GM18508 (cell line): ENCODE measurements around the gene CYP19A1.
"Not testable (repeated sequence)": the region's sequence is repeated elsewhere in the genome, so short reads cannot be mapped to it uniquely, and the experiment has no call there.

Source experiments
- ATAC-seq: cut with Tn5 transposase; IDR thresholded peaks from one replicate; pipeline ENCODE4 v1.9.1; 2021; ENCODE audit warnings: moderate number of reproducible peaks; ENCODE audit not compliant: insufficient read depth, unreplicated experiment

The CYP19A1 gene

DNA sequence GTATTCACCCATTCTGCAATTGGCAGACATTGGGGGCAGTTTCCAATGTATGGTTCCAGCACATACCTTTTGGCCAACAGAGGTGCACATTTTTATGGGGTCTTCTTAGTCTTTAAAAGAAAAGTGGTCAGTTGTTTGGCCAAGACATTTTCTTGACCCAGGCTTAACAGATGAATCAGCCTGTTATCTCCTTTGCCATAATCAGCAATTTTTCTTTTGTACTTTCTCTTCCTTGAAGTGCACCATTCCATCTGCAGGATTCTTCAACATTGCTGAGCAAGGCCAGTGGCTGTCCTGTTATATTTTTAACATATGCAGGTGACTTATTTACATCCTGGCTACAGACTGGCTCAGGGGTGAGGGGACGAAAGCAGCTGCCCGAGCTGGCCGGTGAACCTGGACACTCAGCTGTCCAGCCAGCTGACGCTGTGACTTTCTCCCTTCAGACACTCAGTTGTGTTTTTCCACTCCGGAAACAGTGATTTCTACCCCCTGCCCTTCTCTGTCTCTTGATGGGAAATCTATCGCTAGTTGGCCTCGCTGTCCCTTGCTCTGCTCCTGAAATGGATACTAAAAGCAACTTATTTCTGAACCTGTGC is 147.2 kb downstream of the CYP19A1 start:
- no peak for ATAC-seq

DNA sequence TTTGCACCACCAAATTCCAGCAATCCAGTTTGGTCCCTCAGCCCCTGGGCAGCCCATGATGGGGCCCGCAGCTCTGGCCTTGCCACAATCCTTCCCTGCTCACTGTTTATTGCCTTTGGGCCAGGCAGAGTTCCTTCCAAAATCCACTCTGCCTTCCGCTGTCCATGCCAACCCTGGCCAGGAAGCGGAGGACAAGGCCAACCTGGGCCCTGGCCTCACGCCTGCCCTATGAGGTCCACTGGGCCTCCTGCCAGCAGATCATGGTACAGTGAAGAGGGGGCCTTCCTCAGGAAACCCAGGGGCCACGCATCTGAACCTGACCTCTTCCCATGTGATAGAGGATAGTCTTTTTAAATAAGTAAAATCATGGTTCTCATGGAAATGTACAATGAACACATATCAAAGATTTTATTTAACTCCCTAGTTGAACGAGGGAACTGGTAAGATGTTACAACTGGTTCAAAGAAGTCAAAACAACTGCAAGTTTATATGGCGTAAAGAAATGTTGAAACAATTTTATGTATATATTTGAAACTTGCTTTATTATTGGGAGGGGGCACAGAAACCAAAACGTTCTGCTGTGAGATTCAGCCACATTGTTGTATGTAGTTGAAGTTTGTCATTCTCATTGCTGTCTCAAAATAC is 147.8 kb downstream of the CYP19A1 start:
- no peak for ATAC-seq

DNA sequence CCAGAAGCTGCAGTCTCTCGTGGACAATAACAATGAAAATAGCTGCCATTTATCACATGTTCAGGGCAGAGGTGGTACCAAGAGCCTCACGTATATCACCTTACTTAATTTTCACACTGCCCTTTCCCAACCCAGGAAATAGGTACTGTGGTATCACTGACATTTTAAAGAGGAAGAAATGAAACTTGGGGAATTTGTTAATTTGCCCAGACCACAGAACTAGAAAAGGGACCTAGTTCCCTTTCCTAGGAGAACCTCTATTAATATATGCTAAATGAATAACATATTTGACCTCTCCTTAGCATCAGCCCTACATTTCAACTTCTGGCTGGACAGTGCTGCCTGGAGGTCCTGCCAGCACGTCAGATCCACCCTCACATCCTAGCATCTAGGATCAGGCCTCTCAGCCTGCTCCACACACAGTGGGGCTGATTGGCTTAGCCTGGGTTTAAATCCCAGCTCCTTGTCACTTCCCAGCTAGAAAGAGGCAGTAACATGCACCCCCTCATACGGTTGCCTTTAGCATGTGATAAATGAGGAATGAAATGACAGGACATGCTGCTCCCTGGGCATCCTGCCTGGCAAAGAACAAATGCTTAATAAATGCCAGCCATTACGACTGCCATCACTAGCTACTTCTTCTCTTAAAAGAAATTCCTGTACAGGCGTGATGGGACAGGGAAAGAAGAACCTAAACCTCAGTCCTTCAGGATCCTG is 148.6 kb downstream of the CYP19A1 start:
- no peak for ATAC-seq

DNA sequence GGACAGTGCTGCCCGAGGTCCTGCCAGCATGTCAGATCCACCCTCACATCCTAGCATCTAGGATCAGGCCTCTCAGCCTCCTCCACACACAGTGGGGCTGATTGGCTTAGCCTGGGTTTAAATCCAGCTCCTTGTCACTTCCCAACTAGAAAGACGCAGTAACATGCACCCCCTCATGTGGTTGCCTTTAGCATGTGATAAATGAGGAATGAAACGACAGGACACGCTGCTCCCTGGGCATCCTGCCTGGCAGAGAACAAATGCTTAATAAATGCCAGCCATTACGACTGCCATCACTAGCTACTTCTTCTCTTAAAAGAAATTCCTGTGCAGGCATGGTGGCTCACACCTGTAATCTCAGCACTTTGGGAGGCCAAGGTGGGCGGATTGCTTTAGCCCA is 149.6 kb downstream of the CYP19A1 start:
- ATAC-seq: not testable (repeated sequence)

DNA sequence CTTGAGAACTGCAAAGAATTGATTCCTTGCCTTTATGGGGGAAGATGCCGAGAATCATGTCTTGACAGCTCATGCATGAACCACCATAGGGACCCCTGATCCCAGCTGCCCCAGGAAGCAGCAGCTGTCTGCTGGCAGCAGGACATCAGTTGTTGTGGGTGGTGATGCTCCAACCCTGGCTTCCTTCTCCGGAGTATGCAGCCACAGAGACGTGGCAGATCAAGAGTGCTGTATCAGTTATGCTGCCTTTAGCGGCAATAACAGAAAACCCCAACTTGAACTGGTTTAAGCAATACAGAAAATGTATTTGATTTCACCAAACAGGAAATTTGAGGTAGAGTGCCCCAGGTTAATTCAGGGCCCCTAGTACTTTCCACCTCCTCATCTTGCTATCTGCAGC is 151.5 kb downstream of the CYP19A1 start:
- no peak for ATAC-seq

DNA sequence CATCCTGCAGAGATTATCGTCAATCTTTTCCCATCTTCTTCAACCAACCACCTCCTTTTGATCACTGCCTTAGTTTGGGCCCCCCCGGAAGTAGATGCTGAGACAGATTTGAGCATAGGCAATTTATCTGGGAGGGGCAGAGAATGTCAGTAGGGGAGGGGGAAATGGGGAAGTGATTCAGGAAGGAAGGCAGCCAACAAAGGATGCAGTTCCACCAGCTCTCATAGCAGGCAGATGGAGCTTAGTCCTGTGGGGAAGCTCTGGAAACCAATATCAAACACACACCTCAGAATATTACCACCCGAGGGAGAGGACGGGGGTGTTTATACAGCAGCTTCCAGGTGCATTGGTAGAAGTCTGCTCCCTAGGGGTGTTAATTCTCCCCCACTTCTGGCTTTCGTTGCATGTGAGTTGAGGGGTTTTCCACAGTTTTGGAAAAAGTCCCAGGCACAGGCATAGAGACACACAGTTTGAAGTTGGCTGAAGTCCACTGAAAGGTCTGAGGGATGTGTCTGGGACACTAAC is 152.2 kb downstream of the CYP19A1 start:
- ATAC-seq: no peak

DNA sequence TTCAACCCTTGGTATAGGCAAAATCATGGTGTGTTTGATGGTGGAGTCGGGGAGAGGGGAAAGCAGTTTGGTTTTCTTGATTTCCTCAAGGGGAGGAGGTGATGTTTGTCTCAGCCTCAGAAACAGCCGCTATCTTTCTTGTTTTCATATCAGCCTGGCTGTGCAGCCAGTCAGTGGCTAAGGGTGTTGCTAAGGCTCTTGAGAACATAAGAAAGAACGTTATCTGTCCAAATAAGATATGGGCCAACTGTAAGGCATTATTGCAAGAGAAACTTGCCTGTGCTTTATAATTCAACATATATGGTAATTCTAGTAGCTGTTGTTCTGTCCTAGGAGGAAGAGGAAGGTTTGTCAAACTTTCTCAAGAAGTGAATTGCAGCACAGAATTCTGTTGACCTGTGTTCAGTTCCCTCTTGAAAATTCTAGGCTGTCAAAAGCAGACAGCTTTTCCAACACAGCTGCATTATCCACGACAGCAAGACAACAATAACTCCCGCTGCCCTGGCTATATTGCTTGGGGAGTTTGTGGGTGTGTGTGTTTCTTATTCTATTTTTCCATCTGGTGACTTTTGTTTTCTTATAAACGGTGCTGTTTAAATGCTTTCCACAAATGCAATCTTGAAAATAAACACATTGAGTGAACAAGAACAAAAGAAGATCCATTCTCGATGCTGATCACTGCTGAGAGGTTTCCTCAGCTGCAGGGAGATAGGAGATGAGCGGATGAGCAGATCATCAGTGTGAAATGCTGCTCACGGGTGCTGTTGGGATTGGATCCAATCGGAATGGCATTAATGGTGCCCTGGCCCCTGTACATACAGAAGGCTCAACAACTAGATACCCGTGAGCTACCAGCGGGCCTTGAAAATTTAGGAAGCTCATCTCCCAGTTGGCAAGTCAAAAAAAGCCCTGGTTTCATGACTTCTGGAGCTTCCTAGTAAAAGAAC is 152.9 kb downstream of the CYP19A1 start:
- no peak for ATAC-seq

DNA sequence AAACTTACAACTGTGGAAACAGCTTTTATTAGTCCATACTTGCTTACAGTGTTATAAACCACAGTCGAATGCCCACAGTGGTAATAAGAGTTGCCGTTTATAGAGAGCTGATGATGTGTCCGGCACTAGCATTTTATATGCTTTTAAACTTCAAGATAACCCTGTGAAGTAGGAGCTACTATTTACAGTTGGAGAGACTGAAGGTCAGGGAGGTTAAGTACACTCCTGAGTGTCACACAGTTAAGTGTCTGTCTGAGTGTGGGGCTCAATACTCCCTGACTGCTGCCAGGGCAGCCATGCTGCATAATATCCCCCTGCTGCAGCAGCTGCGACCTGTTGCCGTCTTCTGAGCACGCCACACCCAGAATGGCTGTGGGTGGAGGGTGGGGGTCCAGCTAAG is 153.8 kb downstream of the CYP19A1 start:
- no peak for ATAC-seq

DNA sequence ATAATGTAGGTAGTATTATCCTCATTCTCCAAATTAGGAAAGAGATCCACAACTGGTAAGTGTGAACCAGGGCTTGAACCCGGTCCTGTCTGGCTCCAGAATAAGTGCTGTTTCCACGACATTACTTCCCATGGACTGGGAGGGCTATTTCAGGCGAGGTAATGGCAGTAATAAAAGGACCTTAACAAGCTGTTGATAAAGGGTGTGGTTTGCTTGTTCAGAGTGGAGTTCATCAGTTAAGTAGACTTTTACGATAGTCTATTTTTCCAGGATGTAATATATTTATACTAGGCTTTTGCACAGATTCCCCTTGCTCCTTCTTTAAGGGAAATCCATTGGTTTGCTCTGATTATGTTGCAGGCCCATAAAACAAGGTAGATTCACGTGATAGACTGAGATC is 155.3 kb downstream of the CYP19A1 start:
- ATAC-seq: no peak

DNA sequence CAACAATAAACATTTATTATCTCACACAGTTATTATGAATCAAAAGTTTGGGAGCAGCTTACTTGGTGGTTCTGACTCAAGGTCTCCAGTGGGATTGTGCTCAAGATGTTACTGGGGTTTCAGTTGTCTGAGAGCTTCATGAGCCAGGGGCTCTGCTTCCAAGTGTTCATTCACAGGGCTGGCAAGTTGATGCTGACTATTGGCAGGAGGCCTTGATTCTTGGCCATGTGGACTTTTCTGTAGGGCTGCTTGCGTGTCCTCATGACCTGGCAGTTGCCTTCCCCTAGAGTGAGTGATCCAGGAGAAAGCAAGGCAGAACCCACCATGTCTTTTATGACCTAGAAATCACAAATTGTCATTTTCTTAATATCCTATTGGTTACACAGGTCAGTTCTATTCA is 156.5 kb downstream of the CYP19A1 start:
- no peak for ATAC-seq

DNA sequence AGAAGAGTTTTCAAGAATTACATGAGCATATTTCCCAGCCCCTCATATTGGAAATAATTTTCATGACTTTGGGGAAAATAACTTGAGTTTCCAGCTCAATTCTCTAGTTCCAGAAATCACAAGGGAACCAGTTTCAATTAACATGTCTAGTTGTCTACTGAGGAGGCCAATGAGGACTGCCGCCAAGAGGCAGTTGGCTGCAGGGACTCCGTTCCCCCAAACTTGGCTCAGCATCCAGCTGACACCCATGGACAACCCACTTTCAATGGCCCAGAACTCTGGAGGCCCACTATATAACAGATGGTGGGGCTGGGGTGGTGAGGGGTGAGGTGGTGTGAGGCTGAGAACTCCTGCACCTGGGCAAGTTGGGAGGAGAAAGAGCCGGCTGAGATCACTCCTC is 157.2 kb downstream of the CYP19A1 start:
- ATAC-seq: no peak

DNA sequence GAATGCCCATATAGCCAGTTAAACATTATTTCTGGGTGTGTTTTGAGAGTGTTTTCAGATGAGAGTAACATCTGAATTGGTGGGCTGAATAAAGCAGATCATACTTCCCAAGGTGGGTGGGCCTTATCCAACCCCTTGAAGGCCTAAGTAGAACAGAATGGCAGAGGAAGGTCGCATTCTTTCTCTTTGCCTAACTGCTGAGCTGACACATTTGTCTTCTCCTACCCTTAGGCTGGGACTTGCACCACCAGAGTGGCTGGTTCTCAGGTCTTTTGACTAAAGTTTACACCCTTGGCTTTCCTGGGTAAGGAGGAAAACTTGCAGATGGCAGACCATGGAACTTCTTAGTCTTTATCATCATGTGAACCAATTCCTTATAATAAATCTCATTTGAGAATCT is 157.9 kb downstream of the CYP19A1 start:
- ATAC-seq: no peak

DNA sequence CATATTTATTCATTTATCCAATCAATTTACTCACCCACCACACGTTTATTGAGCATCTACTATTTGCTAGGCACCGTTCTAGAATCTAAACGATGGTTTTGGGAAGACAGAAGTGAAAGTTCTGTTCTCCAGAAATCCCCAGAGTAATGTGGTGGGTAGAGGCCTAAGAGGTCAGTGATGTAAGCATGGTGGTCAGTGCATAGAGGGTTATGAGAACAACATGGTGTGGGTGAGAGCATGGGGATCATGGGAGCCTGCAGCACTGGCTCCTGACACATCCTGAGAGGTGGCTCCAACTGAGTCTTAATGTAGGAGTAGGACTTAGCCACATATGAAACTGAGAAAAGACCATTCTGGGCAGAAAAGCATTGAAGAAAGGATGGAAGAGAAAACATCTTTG is 158.4 kb downstream of the CYP19A1 start:
- no peak for ATAC-seq

DNA sequence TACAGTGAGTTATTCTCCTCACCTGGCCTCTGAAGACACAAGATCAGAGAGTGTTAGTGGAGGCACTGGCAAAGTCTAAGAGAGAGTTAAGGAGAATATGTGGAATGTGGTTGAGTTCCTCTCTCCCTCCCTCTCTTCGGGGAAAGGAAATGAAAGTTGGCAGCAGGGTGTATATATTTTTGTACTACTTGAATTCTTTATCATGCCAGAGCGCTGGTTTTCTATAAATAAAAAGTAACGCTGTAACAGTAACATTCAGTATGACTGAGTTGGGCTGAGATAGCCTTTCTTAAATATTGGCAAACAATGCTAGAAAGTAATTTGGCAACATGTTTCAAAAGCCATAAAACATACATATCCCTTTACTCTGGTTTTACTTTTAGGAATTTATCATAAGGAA is 166.2 kb downstream of the CYP19A1 start:
- ATAC-seq: no peak

DNA sequence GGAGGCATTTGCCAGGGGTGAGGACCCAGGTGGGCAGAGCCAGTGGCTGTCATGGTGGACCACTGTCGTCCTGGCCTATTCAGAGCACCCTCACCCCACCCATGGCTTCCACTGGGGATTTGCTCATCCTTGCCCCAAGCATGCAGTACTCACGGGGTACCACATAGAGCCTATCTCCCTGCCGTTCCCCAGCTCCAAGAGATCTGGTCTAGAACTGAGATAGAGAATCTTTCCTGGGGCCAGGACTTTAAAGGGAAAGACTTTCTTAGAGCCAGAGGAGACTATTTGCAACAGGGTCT is 166.8 kb downstream of the CYP19A1 start:
- ATAC-seq: no peak

DNA sequence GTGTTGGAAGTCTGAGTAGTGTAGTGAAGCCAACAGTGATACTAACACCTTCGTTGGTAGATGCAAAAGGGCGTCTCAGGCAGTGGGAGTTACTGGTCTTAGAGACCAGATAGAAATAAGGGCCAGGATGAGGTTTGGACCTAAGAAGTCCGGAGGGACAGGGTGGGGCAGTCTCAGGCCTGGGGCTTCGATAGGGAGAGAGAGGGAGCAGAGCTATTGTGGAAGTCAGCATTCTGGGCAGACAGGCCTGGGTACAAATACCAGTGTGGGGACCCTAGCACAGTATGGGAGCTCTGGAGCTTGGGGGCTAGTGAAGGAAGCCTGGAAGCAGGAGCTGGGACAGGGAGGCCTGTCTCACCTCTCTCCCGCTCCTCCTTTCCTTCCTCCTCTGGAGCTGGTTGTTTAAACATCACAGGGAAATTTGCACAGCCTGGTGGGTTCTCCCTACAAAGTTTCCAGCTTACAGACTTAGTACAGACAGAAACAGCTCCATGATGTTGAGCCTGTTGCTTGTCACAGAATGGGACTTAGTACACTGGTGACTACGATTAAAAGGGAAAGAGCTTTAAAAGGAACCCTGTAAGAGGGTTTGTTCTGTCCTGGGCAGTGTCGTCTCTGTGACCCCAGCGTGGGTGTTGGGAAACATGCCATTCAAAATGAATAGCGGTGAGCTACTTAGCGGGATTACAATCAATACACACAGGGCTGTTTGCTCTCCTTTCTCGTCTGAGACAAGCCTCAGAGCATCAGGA is 167.3 kb downstream of the CYP19A1 start:
- no peak for ATAC-seq

DNA sequence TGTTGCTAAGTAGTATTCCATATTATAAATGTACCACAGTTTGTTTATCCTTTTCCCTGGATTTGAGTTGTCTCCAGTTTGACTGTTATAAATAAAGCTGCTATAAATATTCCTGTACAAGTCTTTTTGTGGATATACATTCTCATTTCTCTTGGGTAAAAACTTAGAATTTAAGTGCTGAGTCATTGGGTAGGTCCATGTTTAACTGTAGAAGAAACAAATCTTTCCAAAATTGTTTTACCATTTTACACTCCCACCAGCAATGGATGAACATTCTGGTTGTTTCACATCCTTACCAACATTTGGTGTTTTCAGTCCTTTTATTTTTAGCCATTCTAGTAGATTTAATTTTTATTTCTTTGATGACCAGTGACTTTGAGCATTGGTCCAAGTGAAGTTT is 169.7 kb downstream of the CYP19A1 start:
- ATAC-seq: no peak

DNA sequence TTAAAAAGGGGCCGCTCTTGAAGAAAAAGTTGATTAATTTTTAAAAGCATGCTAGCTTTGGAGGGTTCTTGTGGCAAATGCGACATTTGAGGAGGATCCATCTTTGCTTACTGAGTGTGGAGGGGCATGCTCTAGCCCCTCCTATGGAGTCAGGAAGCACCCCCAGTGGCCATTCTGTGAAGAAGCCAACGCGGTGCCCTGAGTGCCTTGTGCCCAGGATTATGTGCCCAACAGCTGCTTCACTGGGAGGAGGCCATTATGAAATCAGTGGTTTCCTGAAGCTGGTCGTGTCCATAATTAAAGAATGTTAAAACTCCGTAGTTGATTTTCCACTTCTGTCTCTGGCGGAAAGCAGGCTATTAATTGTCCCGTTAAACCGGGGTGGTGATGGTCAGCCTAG is 174.6 kb downstream of the CYP19A1 start:
- ATAC-seq: no peak

DNA sequence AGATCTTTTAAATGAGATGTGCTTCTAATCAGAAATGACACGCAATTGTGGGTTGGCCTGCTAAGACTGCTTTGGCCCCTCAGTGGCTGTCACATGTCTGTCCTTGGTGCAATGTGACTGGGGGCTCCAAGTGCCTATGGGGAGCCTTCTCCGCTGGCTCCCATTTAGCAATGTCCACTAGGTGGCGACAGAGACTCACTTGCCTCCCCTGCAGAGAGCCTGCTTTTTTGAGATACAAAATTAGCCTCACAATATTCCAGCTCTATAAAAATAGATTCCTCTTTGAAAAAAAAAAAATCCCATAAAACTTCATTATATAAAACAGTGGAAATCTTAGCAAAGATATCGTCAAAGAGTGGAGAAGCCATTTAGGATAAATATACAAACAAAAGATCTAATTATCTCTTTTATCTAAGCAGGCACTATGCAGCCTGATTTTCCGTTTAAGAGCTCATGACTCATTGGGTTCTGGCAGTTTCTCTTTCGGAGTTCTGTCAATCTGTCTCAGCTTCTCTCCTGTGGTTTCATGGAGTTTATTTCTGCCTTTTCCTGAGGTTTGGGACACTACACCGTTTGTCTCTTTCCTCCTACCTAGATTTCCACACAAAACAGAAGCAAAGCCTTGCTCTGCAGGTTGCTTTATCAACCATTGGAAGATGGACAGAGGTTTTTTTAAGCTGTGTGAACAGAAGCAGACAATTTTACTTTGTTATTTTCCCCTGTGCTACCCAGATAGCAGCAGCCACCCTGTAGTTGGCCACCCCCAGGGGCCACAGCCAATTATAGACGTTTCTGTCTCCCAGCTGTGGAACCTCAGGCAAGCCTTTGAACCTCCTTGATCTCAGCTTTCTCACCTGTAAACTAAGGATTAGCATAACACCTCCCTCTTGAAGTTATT is 175.3 kb downstream of the CYP19A1 start:
- no peak for ATAC-seq
